ENCODE data around the gene APOLD1.

The APOLD1 gene

GRCh38 chr12:12764824-12765223 lies 20.6 kb upstream of the APOLD1 start:
- H2AFZ ChIP-seq (ENCODE audit: low read length) = no peak overlapping the region
- H4K20me1 ChIP-seq (ENCODE audit: insufficient read depth, low read length) = no peaks in the 10 kb centered on the region
- H3K79me2 ChIP-seq (ENCODE audit: low read length) = peaks cover 18% of the 10 kb centered on the region
- no peak for DNase-seq
- H3K4me2 ChIP-seq (ENCODE audit: low read depth, low read length) = no peak overlapping the region
- H3F3A ChIP-seq (ENCODE audit: insufficient read depth, low read length) = no peaks in the 10 kb centered on the region
- H3K9me3 ChIP-seq (replicated peaks; ENCODE audit: insufficient read depth, low read length) = no peaks in the 10 kb centered on the region
- H3K4me3 ChIP-seq (ENCODE audit: low read length) = no peak overlapping the region
- no peaks in the 10 kb centered on the region for H3K27me3 ChIP-seq (replicated peaks; ENCODE audit: insufficient read depth, low read length)
- TF ChIP-seq CTCF (IDR thresholded peaks at IDR 0.05; ENCODE audit: low read length) (no peak), EZH2phosphoT487 (IDR thresholded peaks at IDR 0.05; ENCODE audit: low read length) (no peak), EZH2 (optimal IDR thresholded peaks at IDR 0.05; ENCODE audit: low read depth, low read length) (no peak)
- no peaks in the 10 kb centered on the region for H3K4me1 ChIP-seq (ENCODE audit: low read length)
- H3K9me2 ChIP-seq (replicated peaks; ENCODE audit: insufficient read depth, low read length) = no peaks in the 10 kb centered on the region
- H3K27ac ChIP-seq (ENCODE audit: low read length) = no peak overlapping the region
- no peaks in the 10 kb centered on the region for H3K36me3 ChIP-seq (replicated peaks; ENCODE audit: insufficient read depth, low read length)
- H3K9ac ChIP-seq (ENCODE audit: low read length) = no peak overlapping the region

GRCh38 chr12:12770262-12770661 lies 15.2 kb upstream of the APOLD1 start:
- Histone ChIP-seq H3K9ac (ENCODE audit: low read length) (no peak overlapping the region), H3K9me3 (replicated peaks; ENCODE audit: insufficient read depth, low read length) (no peaks in the 10 kb centered on the region), H4K20me1 (ENCODE audit: insufficient read depth, low read length) (no peaks in the 10 kb centered on the region), H2AFZ (ENCODE audit: low read length) (no peak overlapping the region), H3K4me3 (ENCODE audit: low read length) (no peak overlapping the region), H3K79me2 (ENCODE audit: low read length) (no peaks in the 10 kb centered on the region), H3K27ac (ENCODE audit: low read length) (no peak overlapping the region), H3K4me2 (ENCODE audit: low read depth, low read length) (no peak overlapping the region), H3K36me3 (replicated peaks; ENCODE audit: insufficient read depth, low read length) (no peaks in the 10 kb centered on the region), H3K27me3 (replicated peaks; ENCODE audit: insufficient read depth, low read length) (no peaks in the 10 kb centered on the region), H3F3A (ENCODE audit: insufficient read depth, low read length) (no peaks in the 10 kb centered on the region), H3K4me1 (ENCODE audit: low read length) (peaks cover 7% of the 10 kb centered on the region), H3K9me2 (replicated peaks; ENCODE audit: insufficient read depth, low read length) (no peaks in the 10 kb centered on the region)
- no peak for TF ChIP-seq CTCF (IDR thresholded peaks at IDR 0.05; ENCODE audit: low read length)
- TF ChIP-seq EZH2 (optimal IDR thresholded peaks at IDR 0.05; ENCODE audit: low read depth, low read length) = no peak
- no peak for TF ChIP-seq EZH2phosphoT487 (IDR thresholded peaks at IDR 0.05; ENCODE audit: low read length)
- DNase-seq = no peak

GRCh38 chr12:12774791-12775190 lies 10.7 kb upstream of the APOLD1 start:
- H3K4me3 ChIP-seq (ENCODE audit: low read length) = no peak overlapping the region
- H3K4me2 ChIP-seq (ENCODE audit: low read depth, low read length) = no peak overlapping the region
- peaks cover 27% of the 10 kb centered on the region for H3K4me1 ChIP-seq (ENCODE audit: low read length)
- peaks cover 7% of the 10 kb centered on the region; the same call in 1 of the 2 replicates for H3F3A ChIP-seq (ENCODE audit: insufficient read depth, low read length)
- no peak for TF ChIP-seq CTCF (IDR thresholded peaks at IDR 0.05; ENCODE audit: low read length)
- no peak for TF ChIP-seq EZH2phosphoT487 (IDR thresholded peaks at IDR 0.05; ENCODE audit: low read length)
- TF ChIP-seq EZH2 (optimal IDR thresholded peaks at IDR 0.05; ENCODE audit: low read depth, low read length) = no peak
- no peaks in the 10 kb centered on the region for H3K27me3 ChIP-seq (replicated peaks; ENCODE audit: insufficient read depth, low read length)
- H3K36me3 ChIP-seq (replicated peaks; ENCODE audit: insufficient read depth, low read length) = no peaks in the 10 kb centered on the region
- H3K9ac ChIP-seq (ENCODE audit: low read length) = no peak overlapping the region
- H3K9me2 ChIP-seq (replicated peaks; ENCODE audit: insufficient read depth, low read length) = no peaks in the 10 kb centered on the region
- DNase-seq = no peak
- H3K9me3 ChIP-seq (replicated peaks; ENCODE audit: insufficient read depth, low read length) = no peaks in the 10 kb centered on the region
- no peaks in the 10 kb centered on the region for H4K20me1 ChIP-seq (ENCODE audit: insufficient read depth, low read length)
- no peak overlapping the region for H2AFZ ChIP-seq (ENCODE audit: low read length)
- no peaks in the 10 kb centered on the region for H3K79me2 ChIP-seq (ENCODE audit: low read length)
- no peak overlapping the region for H3K27ac ChIP-seq (ENCODE audit: low read length)

Data from MM.1S (cell line).